Inflammatory macrophage (primary cell): ENCODE data around the gene SSNA1.

Source experiments
- DNase-seq, 2 donors: peaks; one replicate each; pipeline ENCODE4 v3.0.0-alpha.2; 2020 to 2022

The SSNA1 gene

DNA sequence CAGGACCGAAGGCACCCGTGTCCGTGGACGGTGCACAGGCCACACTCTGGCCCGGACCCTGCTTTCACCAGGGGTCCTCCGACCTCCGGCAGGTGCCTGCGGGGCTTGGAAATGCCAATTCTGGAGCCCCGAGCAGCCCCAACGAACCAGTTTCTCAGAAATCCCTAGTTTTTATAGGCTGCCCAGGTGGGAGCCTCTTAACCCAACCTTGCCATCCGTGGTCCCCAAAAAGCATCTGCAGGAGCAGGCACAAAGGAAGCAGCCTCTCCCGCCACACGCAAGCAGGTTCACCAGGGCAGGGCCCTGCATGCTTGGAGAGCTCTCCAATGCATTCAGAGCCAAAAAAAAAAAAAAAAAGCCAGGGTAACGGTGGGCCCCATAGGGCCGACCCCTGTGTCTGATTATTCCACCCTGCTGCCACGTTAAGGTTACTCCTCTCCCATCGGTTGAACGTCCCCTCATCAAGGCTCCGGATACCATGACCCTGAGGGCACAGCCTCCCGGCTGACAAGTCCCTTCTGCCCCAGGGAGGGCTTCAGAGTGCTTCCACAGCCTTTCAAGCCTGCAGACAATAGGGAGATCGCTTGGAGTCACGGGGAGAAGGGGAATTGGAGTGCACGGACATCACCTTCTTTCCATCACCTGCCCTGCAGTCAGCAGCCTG lies 12.9 kb downstream of the SSNA1 start:
- DNase-seq = no peak

DNA sequence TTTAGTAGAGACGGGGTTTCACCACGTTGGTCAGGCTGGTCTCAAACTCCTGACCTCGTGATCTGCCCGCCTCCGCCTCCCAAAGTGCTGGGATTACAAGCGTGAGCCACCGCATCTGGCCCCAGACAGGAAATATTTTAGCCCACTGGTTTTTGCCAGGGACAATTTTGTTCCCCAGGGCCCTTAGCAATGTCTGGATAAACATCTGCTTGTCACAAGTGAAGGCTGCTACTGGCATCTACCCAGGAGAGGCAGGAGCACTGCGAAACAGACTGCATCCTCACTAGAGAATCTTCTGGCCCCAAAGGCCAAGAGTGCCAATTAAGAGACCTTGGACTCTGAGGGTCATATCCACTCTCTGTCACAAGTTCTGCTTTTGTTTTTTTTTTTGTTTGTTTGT lies 14.5 kb downstream of the SSNA1 start:
- DNase-seq = no peak

DNA sequence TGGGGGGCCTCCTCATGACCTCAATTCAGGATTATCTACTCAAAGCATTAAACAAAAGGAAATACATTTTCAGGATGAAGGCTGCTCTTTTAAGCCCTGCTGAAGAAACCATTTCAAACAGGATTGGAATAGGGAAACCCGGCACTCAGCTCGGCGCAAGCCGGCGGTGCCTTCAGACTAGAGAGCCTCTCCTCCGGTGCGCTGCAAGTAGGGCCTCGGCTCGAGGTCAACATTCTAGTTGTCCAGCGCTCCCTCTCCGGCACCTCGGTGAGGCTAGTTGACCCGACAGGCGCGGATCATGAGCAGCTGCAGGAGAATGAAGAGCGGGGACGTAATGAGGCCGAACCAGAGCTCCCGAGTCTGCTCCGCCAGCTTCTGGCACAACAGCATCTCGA lies 16.3 kb downstream of the SSNA1 start:
- DNase-seq = no peak

DNA sequence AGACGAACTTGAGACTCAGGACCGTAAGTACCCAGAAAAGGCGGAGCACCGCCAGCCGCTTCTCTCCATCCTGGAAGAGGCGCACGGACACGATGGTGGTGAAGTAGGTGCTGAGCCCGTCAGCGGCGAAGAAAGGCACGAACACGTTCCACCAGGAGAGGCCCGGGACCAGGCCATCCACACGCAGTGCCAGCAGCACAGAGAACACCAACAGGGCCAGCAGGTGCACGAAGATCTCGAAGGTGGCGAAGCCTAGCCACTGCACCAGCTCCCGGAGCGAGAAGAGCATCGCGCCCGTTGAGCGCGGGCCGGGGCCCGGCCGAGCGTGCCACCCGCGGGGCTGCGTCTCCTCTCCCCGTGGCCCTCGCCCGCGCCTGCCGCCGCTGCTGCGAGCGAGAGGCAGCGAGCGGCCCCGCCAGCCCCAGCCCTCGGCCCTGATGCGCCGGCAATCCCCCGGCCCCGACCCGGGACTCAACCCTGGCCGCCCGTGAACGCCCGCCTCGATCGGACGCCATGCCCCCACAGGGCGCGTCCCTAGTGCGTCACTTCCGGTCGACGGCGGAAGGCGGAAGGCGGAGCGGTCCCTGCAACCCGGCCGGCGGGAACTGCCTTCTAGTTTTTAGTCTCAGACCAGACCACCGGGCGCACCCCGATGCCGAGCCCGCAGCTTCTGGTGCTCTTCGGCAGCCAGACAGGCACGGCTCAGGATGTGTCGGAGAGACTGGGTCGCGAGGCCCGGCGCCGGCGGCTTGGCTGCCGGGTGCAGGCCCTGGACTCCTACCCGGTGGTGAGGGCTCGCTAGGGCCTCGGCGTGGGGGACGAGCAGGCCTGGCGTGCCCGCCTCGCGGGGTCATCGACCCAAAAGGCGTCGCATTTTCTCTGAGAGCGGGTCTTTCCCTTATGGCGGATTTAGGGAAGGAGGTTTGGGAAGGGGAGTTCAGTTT lies 16.9 kb downstream of the SSNA1 start, which contains the start of the genes NDOR1 and TMEM203:
NDOR1 (plus strand) TSS at position 575 of the 944 bp plus-strand sequence; CDS start at position 653, 78 bp downstream.
TMEM203 (minus strand) TSS at position 523 of the 944 bp plus-strand sequence; CDS start at position 289, 234 bp downstream.
- peak; percentile 84 to 91 for DNase-seq

DNA sequence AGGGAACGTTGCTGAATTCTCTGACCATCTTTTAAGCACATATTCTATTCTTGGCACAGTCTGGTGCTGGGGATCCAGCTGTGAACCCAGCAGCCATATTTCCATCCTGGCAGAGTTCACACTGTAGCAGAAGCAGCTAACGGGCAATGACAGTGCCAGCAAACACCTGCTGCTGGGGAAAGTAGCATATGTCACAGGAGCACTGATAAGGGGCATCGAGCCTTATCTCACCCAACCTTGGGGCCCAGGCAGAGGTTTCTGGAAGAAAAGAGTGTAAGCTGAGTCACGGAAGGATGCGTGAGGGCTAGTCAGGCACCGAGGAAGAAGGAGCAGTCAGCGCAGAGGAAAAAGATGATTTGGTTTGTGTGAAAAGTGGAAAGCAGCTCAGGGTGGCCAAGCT lies 18.1 kb downstream of the SSNA1 start:
- no peak for DNase-seq

DNA sequence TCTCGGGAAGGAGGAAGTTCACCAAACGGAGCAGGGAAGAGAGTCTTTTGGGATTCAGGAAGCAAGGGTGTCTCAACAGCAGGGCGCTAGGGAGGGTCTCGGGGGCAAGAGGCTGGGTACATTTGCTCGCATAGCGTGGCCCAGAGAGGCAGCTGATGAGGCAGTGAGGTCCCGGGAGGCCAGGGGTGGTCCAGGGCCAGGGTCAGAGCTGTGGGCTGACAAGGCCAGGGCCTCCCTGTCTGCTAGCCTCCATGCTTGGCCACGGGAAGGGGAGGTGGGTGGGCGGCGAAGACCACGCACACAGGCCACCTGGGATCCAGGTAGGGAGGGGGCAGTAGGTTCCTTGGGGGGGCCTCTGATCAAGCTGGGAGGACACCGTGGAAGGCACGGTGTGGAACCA lies 23.1 kb downstream of the SSNA1 start:
- no peak for DNase-seq

DNA sequence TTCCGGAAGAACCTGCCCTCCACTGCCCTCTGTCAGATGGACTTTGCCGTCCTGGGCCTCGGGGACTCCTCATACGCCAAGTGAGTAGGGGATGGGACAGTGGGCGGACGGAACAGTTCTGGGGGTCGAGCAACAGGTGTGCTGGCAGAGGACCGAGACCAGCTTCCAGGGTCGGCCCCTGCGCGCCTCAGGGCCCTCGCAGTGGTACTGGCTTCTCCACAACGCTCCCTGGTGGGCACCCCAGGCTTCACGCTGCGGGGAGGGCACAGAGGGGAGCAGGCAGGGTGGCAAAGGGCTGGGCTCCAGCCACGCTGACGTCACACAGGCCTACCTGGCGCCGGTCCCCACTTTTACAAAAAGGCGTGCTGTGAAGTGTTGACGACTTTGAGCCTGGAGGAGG lies 24.0 kb downstream of the SSNA1 start:
- no peak for DNase-seq

DNA sequence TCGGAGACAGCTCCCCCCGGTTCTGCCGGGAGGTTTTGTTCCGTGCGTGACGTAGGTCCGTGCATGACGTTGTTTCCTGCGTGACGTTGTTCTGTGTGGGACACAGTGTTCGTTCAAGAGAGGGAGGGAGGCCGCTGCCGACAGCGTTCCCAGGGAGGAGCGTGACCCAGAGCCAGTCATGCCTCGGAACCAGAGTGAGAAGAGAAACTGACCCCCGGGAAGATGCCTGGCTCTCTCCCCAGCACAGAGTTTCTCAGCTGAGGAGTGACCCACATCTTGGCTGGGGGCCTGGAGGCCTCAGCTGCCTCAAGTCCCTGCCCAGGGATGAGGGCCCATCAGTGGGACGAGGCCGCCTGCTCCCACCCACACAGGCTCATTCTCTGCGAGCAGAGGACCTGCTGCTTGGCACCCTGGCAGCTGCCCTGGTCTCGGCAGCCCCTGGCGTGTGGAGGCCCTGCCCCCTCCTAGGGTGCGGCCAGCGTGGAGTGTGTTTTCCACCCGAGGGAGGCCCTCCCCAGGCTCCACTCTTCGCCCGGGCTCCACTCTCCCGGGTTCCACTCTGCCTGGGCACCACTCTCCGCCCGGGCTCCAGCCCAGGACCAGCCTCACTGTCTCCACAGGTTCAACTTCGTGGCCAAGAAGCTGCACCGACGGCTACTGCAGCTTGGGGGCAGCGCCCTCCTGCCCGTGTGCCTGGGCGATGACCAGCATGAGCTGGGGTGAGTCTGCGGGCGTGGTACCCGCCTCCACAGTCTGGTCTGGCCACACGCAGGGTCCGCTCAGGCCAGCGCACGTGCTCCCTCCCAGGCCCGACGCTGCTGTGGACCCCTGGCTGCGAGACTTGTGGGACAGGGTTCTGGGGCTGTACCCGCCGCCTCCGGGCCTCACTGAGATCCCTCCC lies 24.9 kb downstream of the SSNA1 start:
- DNase-seq = no peak

DNA sequence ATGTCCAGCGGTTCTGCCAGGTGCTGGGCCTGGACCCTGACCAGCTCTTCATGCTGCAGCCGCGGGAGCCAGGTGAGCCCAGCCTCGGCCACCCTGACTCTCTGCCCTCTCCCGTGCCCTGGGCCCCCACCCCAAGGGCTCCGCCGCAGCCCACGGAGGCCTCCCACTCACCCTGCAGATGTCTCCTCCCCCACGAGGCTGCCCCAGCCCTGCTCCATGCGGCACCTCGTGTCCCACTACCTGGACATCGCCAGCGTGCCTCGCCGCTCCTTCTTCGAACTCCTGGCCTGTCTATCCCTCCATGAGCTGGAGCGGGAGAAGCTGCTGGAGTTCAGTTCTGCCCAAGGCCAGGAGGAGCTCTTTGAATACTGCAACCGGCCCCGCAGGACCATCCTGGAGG lies 26.1 kb downstream of the SSNA1 start:
- no peak for DNase-seq

DNA sequence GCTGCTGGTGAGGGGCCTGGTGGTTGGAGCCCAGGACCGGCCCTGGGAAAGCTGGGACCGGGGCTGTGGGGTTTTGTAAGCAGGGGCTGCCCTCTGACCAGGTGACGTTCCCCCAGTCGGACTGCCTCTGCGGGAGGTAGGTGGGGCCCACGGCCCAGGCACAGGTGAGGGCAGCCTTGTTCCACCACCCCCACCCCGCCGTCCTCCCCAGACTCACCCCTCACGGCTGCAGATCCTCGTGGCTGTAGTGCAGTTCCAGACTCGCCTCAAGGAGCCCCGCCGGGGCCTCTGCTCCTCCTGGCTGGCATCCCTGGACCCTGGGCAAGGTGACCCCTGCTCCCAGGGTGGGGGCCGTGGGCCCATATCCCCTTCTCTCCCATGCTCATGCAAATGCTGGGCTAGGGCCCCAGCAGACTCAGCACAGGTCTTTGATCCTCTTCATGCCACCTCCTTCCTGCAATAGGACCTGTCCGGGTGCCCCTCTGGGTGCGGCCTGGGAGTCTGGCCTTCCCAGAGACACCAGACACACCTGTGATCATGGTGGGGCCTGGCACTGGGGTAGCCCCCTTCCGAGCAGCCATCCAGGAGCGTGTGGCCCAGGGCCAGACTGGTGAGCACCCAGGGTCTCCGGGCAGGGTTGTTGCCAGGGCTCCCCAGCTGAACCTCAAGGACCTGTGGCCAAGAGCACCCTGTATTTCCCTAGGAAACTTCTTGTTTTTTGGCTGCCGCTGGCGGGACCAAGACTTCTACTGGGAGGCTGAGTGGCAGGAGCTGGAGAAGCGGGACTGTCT lies 26.9 kb downstream of the SSNA1 start:
- no peak for DNase-seq

DNA sequence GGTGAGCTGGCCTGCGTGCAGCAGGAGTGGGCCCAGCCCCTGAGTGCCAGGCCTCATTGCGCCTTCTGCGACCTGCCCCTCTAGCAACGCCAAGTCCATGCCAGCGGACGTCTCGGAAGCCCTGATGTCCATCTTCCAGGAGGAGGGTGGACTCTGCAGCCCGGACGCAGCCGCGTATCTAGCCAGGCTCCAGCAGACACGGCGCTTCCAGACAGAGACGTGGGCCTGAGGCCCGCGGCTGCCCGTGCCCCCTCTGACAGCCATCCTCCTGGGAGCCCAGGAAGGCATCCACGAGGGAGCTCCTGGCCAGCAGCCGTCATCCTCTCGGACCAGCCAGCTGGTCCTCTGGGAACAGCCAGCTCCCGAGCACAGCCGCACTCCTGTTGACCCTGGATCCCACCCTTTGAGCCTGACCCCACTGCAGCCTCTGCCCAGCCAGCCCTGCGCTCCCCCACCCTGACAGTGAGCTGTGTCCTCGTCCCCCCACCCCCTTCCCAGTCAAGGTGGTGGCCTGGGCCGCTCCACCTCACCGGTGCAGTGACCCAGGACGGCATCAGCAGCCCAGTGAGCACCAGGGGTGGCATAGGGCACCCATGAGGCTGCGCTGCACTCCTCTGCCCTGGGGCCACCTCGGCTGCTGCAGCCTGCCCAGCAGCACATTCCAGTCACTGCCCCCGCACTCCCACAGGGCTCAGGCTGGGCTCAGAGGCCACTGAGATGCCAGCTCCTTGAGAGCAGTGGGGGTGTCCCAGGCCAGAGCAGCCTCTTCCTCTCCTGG lies 27.9 kb downstream of the SSNA1 start:
- DNase-seq = no peak

DNA sequence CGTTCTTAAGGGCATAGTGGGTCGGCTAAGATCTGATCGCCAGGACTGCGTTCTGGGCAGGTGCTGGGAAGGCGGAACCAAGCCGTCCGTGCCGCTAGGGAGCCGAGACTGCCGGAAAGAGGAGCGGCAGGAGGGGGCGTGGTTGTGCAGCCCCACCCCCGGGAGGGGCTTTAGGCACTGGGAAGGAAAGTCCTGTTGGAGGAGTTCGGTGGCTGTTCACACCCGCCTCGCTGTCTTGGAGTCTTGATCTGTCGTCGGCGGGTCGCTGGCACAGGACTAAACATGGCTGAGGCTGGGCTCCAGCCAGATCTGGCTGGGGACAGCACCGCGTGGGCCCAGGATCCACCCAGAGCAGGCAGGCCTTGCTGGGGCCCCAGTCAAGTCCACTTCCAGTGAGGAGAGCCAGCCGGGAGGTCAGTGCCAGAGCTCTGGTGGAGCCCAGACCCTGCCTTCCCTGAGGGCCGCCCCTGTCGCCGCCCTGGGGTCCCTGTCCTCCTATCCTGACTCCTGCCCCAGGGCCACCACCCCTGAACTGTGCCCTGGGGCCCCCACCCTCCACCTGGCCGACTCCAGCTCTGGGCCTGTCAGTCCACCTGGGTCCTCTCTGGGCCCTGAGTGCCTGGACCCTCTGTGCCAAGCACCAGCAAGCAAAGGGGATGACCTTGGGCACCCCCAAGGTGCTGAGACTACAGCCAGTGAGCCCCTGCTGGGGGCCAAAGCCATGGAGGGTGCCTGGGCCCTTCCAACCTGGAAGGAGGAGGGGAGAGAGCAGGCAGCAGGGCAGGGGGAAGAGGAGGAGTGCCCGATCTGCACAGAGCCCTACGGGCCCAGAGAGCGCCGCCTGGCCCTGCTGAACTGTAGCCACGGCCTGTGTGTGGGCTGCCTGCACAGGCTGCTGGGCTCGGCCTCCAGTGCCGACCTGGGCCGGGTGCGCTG lies 29.1 kb downstream of the SSNA1 start:
- DNase-seq = no peak

DNA sequence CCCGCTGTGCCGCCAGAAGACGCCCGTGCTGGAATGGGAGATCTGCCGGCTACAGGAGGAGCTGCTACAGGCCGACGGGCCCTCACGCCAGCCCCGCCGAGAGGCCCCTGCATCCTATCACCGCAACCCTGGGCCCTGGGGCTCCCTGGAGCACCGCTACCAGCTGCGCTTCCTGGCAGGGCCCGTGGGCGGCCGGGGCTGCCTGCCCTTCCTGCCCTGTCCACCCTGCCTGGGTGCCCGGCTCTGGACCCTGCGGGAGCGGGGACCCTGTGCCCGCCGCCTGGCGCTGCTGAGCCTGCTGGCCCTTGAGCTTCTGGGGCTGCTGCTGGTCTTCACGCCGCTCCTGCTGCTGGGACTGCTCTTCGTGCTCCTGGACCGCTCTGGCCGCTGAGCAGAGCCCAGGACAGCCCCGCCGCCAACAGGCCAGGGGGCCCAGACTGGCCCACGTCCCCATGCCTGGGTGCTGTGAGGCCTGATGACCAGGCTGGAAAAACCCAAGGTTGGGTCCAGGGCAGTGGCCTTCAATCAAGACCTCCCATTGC lies 29.8 kb downstream of the SSNA1 start:
- DNase-seq = no peak

DNA sequence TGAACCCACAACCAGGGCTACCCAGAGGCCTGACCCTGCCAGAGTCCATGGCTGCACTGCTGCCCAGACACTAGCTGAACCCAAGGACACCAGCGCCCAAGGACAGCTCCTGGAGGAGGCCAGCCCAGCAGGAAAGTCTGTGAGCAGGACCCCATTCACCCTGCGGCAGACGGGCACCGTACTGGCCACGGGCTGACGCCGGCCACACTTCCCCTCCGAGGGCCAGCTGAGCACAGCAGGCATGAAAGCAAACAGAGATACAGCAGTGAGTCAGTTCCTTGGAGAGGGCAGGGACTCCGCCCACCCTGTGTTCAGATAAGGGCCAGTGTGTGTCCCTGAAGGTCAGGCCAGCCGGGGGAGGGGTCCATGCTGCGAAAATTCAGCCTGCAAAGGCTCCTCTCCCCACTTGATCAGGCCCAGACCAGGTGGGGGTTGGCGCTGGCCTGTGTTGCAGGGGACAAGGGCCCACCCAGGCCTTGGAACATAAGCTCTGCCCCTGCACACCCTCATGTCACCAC lies 30.3 kb downstream of the SSNA1 start:
- DNase-seq = peak in 1 of 2 donors; percentile 33

DNA sequence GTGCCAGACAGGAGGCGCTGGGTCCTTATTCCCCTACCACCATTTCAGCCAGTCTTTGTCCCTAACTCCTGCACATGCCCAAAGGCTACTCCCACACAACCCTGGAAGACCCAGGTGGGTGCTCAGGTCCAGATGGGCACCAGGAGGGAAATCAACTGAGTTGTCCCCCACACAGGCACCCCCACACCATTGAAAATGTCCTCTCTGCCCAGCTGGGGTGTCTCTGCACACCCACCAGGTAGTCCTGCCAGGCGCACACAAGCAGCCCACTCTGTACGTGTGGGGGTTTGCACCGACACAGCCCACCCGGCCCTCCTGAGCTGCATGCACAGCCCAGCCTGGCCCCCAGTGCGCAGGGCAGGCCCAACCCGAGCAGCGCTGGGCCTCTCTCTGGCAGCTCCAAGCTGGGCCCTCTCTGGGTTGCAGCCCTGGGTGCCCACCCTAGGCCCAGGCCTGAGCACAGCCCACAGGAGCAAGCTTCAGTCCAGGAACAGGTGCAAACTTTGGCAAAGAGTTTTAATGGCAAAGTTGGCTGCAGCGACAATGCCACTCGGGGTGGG lies 31.4 kb downstream of the SSNA1 start:
- no peak for DNase-seq

DNA sequence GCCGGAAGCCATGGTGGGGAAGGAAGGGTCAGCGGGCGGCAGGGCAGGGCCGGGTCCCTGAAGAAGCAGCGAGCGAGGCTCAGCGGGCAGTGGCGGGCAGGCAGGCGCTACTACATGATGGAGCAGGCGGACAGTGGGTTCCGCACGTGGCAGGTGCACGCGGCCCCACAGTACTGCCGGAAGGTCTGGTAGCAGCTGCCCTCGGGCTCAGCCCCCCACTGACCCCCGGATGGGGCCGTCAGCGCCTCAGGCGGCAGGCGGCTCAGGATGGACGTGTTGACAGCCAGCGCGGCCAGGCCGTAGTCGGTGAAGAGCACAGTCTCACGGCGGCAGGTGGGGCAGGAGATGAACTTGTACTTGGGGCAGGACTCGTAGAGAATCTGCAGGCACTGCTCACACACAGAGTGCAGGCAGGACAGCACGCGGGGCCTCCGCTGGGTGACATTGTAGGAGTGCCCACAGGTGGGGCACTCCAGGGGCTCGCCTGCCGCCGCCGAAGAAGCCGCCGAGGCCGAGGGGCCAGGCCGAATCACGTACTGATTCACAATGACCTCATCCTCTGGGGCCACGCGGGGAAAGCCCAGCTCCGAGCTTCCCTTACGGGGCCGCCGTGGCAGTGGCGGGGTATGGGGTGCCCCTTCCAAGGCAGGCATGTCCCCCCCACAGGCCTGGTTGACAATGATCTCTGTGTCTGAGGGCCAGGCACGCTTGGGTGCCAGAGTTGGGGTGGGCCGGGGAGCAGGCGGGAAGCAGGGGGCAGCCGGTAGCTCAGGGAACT lies 32.0 kb downstream of the SSNA1 start:
- no peak for DNase-seq

DNA sequence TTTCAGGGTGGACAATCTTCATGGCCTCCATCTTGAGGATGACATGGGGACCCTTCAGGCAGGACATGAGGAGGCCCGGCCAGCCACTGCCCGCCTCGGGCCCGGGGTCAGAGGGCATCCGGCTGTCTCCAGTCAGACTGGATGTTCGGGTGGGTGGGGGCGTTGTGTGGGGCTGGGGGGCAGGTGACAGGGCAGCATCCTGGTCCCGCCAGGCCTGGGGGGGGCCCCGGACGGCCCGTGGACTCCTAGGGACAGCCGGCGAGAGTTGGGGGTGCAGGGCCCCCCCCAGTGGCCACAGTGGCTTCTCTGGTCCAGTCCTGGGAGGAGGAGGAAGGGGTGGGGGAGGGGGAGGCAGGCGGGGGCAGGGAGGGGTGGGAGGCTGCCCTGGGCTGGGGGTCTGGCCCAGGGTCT lies 32.6 kb downstream of the SSNA1 start:
- DNase-seq = no peak

DNA sequence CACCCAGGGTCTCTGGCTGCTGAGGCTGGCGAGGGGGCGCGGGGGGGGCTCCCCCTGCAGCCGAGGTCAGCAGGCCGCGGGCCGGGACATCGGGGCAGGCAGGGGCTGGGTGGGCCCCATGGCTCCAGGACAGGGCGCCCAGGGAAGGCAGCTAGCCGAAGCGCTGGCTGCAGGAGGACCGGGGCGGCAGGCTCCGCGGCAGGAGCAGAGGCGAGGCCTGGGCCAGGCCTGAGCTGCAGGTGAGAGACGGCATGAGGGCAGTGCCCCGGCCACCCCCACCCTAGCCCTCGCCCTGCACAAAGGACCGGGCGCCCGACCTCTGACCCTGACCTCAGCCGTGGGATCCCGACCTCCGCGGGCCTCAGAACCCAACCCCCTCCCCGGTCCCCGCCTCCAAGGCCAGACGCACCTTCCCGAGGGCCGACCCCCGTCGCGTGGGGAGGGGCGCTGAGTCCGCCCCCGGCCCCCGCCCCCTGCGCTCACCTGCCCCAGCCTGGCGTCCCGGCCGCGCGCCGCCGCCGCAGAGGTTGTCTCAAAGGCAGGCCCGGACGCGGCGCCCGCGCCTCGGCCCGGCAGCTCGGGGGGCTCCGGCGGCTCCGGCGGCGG lies 33.1 kb downstream of the SSNA1 start:
- DNase-seq = no peak
